Chondrocyte (in vitro differentiated cells): ENCODE results near the gene GABRG3. TPM values are rescaled to one million over a fixed set of nuclear protein-coding genes. Genes with fewer than 3 reads are reported as not detected.

Experiments used
- DNase-seq: peaks from one replicate; pipeline ENCODE4 v3.0.0; 2021; ENCODE audit warnings: mixed read lengths, low spot score
- H3K27ac Mint-ChIP-seq: one replicate; pipeline ENCODE4 v1.8.0; 2021; ENCODE audit warnings: mild to moderate bottlenecking, moderate library complexity, mixed read lengths; ENCODE audit not compliant: unreplicated experiment
- H3K27me3 Mint-ChIP-seq: 2 replicates; pipeline ENCODE4 v1.8.0; 2021; ENCODE audit warnings: low read depth, mixed read lengths
- H3K36me3 Mint-ChIP-seq: 2 replicates; pipeline ENCODE4 v1.8.0; 2021; ENCODE audit warnings: low read depth, mixed read lengths
- H3K4me1 Mint-ChIP-seq: 2 replicates; pipeline ENCODE4 v1.8.0; 2021; ENCODE audit warnings: low read depth, mild to moderate bottlenecking, mixed read lengths
- H3K4me3 Mint-ChIP-seq: one replicate; pipeline ENCODE4 v1.8.0; 2021; ENCODE audit warnings: mild to moderate bottlenecking, moderate library complexity, mixed read lengths; ENCODE audit not compliant: unreplicated experiment
- H3K9me3 Mint-ChIP-seq: 2 replicates; pipeline ENCODE4 v1.8.0; 2021; ENCODE audit warnings: low read depth, mixed read lengths
- CTCF ChIP-seq: fragments of 200-600 bp; sonication (generic); IDR thresholded peaks from 2 replicates; pipeline ENCODE4 v1.5.0; 2021; ENCODE audit warnings: antibody characterized with exemption, mild to moderate bottlenecking, moderate library complexity
- total RNA-seq: library from RNA; stranded (reverse); gene quantifications from 3 replicates; pipeline ENCODE4 v1.2.1, GENCODE V29; 2021

Gene GABRG3
- total RNA-seq, 1 donor from 2014 or later = not detected

DNA sequence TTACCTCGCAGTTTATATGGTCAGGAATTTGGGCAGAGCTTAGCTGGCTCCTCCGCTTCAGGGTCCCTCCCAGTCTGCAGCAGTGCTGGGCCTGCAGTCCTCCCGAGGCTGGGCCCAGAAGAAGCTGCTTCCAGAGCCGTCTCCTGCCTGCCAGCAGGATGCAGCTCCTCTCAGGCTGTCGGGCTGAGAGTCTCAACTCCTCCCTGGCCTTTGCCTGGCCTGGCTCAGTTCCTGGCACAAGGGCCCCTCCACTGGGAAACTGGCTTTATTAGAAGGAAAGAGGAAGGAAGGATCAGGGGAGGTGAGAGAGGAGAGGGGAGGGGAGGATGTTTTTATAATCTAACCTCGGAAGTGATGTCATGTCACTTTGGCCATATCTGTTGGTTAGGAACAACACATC is 72.8 kb downstream of the GABRG3 start:
- Mint-ChIP-seq H3K4me1 (no peaks in the 10 kb centered on the region), H3K27ac (no peak overlapping the region), H3K27me3 (no peaks in the 10 kb centered on the region), H3K36me3 (no peaks in the 10 kb centered on the region), H3K9me3 (no peaks in the 10 kb centered on the region), H3K4me3 (no peak overlapping the region)
- no peak for DNase-seq
- no peak for TF ChIP-seq CTCF

GRCh38 chr15:27045796-27046195 is 74.8 kb downstream of the GABRG3 start:
- Mint-ChIP-seq H3K27me3 (no peaks in the 10 kb centered on the region), H3K4me3 (no peak overlapping the region), H3K4me1 (no peaks in the 10 kb centered on the region), H3K9me3 (no peaks in the 10 kb centered on the region), H3K36me3 (no peaks in the 10 kb centered on the region), H3K27ac (no peak overlapping the region)
- no peak for TF ChIP-seq CTCF
- no peak for DNase-seq

DNA sequence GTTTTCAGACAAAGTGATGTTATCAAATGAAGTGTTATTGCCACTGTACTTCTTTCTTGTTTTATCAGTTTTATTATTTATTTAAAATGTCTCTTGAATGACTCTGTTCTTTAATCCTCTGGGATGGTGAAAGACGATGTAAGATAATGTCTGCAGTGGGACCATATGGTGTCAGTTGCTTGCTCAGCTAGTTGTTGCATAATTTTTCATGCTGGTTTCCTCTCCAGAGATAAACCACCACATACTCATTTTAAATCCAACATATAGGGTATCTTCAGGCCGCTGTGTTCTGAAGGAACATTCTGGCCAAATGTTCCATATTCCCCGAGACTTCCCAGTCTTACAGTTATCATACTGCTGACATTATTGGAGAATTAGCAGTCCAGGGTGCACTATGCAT is 75.9 kb downstream of the GABRG3 start:
- Mint-ChIP-seq H3K36me3 (no peaks in the 10 kb centered on the region), H3K9me3 (no peaks in the 10 kb centered on the region), H3K4me1 (no peaks in the 10 kb centered on the region), H3K27ac (no peak overlapping the region), H3K4me3 (no peak overlapping the region), H3K27me3 (no peaks in the 10 kb centered on the region)
- DNase-seq = no peak
- TF ChIP-seq CTCF = no peak

DNA sequence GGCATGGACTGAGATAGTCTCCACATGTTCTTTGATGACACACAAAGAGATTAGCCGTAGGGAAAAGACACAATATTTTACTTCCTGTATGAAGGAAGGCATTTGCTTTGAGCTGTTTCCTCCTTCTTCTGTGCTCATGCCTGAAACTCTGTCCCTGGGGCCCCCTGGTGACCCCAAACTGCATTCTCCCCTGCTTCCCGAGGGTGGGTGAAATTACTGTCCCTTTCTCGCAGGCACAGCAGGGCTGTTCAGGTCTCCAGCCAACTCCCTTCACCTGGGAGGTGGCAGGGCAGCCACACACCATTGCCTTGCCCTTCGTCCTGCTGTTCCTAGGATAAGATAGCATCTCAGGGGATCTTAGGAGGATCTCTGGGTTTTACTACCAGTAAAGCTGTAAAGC is 79.2 kb downstream of the GABRG3 start:
- no peak for TF ChIP-seq CTCF
- H3K27me3 Mint-ChIP-seq = no peaks in the 10 kb centered on the region
- no peak overlapping the region for H3K27ac Mint-ChIP-seq
- H3K4me3 Mint-ChIP-seq = no peak overlapping the region
- DNase-seq = no peak
- H3K36me3 Mint-ChIP-seq = no peaks in the 10 kb centered on the region
- no peaks in the 10 kb centered on the region for H3K9me3 Mint-ChIP-seq
- no peaks in the 10 kb centered on the region for H3K4me1 Mint-ChIP-seq

DNA sequence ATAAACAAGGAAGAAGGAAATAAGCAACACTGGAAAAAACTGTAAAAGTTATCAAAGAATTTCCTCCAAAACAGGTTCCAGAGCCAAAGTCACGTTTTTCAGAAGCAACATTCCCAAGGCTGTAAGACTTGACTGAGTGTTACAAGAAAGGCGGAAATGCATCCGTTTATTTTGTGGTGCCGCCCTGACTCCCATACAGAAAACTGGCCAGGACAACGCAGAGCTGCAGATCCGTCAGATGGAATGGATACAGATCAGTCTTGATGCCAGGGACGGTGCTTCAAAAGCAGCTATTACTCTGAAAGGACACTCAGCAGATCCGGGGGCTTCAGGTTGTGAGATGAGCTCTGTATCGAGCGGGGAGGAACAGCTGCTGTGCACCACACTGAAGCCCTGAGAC is 83.4 kb downstream of the GABRG3 start:
- H3K27me3 Mint-ChIP-seq = no peaks in the 10 kb centered on the region
- no peak overlapping the region for H3K27ac Mint-ChIP-seq
- no peaks in the 10 kb centered on the region for H3K9me3 Mint-ChIP-seq
- no peaks in the 10 kb centered on the region for H3K36me3 Mint-ChIP-seq
- no peak overlapping the region for H3K4me3 Mint-ChIP-seq
- H3K4me1 Mint-ChIP-seq = peaks cover 4% of the 10 kb centered on the region
- TF ChIP-seq CTCF = no peak
- no peak for DNase-seq
